RWPE2 (cell line): ENCODE results near the gene KCTD1.

Experiments used
- ATAC-seq: fragments of 200-7000 bp; cut with Tn5 transposase; 3 replicates; pipeline ENCODE4 v1.9.1; 2021; ENCODE audit warnings: low read depth
- DNase-seq: peaks from one replicate; pipeline ENCODE4 v3.0.0-alpha.2; 2020; ENCODE audit warnings: low spot score
- H3K27ac ChIP-seq: fragments of 450-650 bp; 2 replicates; pipeline ENCODE4 v1.5.1; 2017; ENCODE audit warnings: mild to moderate bottlenecking; ENCODE audit not compliant: poor library complexity, severe bottlenecking
- H3K27me3 ChIP-seq: fragments of 250-450 bp; sonication (Bioruptor Pico); 2 replicates; pipeline ENCODE4 v1.5.1; 2021; ENCODE audit warnings: mild to moderate bottlenecking, moderate library complexity; ENCODE audit not compliant: insufficient read depth, poor library complexity, severe bottlenecking
- H3K36me3 ChIP-seq: fragments of 250-450 bp; sonication (Bioruptor Pico); 2 replicates; pipeline ENCODE4 v1.5.1; 2020; ENCODE audit warnings: low read depth, mild to moderate bottlenecking, moderate library complexity
- H3K4me1 ChIP-seq: fragments of 250-450 bp; sonication (Bioruptor Pico); 2 replicates; pipeline ENCODE4 v1.5.1; 2021; ENCODE audit warnings: mild to moderate bottlenecking, moderate library complexity; ENCODE audit not compliant: insufficient read depth, poor library complexity, severe bottlenecking
- H3K4me3 ChIP-seq: fragments of 250-450 bp; sonication (Bioruptor Pico); 2 replicates; pipeline ENCODE4 v1.5.1; 2021; ENCODE audit warnings: mild to moderate bottlenecking, moderate library complexity; ENCODE audit not compliant: severe bottlenecking
- H3K9me3 ChIP-seq: fragments of 250-450 bp; sonication (Bioruptor Pico); 2 replicates; pipeline ENCODE4 v1.5.1; 2021; ENCODE audit warnings: mild to moderate bottlenecking, moderate library complexity; ENCODE audit not compliant: severe bottlenecking
- TF ChIP-seq, protein P1 (sequence below): fragments of 450-650 bp; IDR thresholded peaks from one replicate; pipeline ENCODE4 v1.5.1; 2017; ENCODE audit warnings: mild to moderate bottlenecking, moderate library complexity; ENCODE audit not compliant: poor library complexity, severe bottlenecking

Gene KCTD1

DNA sequence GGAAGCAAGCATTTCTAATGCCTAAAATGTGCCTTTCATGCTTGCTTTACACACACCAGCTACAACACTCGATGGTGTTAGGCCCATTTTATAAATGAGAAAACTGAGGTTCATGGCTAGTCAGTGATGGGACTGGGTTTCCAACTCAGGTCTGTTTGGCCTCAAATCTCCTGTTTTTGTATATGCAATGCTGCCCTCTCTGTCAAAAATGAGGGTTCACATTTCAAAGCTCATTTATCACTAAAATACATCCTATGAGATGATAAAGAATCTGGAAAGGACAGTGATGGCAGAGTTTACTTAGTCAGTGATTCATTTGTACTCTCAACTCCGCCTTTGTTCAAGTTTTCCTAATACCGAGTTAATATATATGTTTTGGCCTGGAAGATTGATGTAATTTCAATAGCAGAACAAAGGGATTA lies 92.3 kb downstream of the KCTD1 start:
- peaks cover 53% of the 10 kb centered on the region for H3K36me3 ChIP-seq
- peak overlapping the region; percentile 85 for H3K27ac ChIP-seq
- no peak for DNase-seq
- H3K4me1 ChIP-seq, result peaks cover 46% of the 10 kb centered on the region
- no peaks in the 10 kb centered on the region for H3K27me3 ChIP-seq
- no peak overlapping the region for H3K4me3 ChIP-seq
- peak; percentile 69 for ATAC-seq
- no peaks in the 10 kb centered on the region for H3K9me3 ChIP-seq
- TF ChIP-seq, protein P1, sequence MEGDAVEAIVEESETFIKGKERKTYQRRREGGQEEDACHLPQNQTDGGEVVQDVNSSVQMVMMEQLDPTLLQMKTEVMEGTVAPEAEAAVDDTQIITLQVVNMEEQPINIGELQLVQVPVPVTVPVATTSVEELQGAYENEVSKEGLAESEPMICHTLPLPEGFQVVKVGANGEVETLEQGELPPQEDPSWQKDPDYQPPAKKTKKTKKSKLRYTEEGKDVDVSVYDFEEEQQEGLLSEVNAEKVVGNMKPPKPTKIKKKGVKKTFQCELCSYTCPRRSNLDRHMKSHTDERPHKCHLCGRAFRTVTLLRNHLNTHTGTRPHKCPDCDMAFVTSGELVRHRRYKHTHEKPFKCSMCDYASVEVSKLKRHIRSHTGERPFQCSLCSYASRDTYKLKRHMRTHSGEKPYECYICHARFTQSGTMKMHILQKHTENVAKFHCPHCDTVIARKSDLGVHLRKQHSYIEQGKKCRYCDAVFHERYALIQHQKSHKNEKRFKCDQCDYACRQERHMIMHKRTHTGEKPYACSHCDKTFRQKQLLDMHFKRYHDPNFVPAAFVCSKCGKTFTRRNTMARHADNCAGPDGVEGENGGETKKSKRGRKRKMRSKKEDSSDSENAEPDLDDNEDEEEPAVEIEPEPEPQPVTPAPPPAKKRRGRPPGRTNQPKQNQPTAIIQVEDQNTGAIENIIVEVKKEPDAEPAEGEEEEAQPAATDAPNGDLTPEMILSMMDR, result peak; percentile 54

DNA sequence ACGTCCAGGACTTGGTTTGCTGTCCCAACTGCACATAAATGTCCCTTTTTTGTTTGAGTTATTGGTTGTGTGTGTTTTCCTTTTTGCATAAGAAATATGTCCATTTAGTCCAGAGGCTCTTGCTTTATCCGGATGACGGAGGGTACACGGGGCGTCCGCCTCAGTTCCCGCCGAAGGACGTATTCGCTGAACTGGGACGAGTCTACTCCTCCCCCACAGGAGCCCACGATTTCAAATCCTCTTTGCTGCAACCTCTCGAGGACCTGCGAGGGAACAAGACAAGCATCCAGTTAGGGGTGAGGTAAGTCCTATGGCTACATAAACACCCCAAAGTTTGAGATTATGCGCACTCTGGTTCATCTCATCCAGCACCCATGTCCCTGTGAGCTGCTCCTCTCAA lies 92.7 kb downstream of the KCTD1 start:
- Histone ChIP-seq H3K36me3 (peaks cover 53% of the 10 kb centered on the region), H3K27ac (peak overlapping the region; percentile 85), H3K4me3 (no peak overlapping the region), H3K27me3 (no peaks in the 10 kb centered on the region), H3K4me1 (peaks cover 41% of the 10 kb centered on the region), H3K9me3 (no peaks in the 10 kb centered on the region)
- DNase-seq (no peak), ATAC-seq (no peak)
- TF ChIP-seq, protein P1, result no peak

DNA sequence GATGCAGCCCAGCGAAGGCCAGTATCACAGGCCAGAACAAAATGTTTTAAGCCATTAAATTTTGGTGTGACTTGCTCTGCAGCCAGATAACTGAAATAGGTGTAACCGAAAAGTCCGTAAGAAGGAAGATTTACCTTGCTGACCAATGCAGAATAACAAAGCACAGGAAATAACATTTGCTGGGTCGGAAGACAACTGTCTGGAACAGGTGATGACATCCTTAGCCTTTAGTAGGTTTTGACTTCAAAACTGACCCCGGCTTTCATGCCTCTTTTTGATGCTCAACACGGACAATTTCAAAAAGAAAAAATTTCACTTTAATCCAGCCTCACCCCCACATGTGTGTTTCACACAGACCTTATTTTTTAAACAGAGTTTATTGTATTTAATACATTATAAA lies 93.7 kb downstream of the KCTD1 start:
- Histone ChIP-seq H3K4me3 (no peak overlapping the region), H3K27me3 (no peaks in the 10 kb centered on the region), H3K9me3 (no peaks in the 10 kb centered on the region), H3K36me3 (peaks cover 45% of the 10 kb centered on the region), H3K27ac (peak overlapping the region; percentile 85), H3K4me1 (peaks cover 34% of the 10 kb centered on the region)
- DNase-seq, result no peak
- ATAC-seq, result no peak
- TF ChIP-seq, protein P1, result no peak

DNA sequence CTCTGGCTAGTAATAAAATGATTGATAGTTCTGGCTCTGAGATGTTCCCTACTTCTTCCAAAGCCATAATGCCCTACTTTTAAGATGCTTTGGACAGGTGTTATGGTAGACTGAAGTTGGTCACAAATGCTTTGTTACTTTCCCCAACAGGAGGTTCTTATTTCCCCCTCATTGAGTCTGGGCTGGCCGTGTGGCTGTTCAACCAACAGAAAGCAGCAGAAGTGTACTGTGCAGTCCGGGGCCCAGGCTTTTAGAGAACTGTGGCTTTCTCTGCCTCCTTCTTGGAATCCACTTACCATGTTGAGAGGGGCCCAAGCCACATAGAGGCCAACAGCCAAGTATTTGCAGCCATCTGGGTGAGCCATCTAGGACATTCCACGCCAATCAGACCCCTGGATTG lies 94.2 kb downstream of the KCTD1 start:
- H3K9me3 ChIP-seq, result no peaks in the 10 kb centered on the region
- H3K4me3 ChIP-seq, result no peak overlapping the region
- TF ChIP-seq, protein P1, result no peak
- no peaks in the 10 kb centered on the region for H3K27me3 ChIP-seq
- DNase-seq (no peak), ATAC-seq (no peak)
- H3K4me1 ChIP-seq, result peaks cover 33% of the 10 kb centered on the region
- H3K27ac ChIP-seq, result peak overlapping the region; percentile 85
- peaks cover 41% of the 10 kb centered on the region for H3K36me3 ChIP-seq

DNA sequence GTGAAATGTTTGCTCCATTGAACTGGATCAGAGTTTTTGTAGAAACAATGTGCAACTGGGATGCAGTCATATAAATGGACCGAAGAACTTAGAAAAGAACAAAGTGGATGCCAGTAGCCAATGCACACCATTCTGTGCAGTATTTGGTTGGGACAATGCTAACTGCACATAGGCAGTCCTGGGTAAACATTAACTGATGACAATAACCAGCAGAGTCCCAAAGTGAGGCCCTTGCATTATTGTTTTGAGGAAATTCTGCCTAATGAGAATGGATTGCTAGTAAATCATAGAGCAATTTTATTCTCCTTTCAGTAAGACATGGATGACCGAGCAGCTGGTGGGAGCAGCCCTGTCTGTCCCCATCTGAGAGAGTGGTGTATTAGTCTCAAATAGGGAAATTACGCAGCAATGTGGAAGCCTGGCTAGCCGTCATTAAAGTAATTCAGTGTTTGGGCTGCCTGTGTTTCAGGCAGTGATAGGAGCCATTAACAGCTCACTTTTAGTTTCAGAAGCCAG lies 94.9 kb downstream of the KCTD1 start:
- Histone ChIP-seq H3K27ac (no peak overlapping the region), H3K9me3 (no peaks in the 10 kb centered on the region), H3K27me3 (no peaks in the 10 kb centered on the region), H3K4me3 (no peak overlapping the region), H3K4me1 (peaks cover 26% of the 10 kb centered on the region), H3K36me3 (peaks cover 33% of the 10 kb centered on the region)
- DNase-seq (no peak), ATAC-seq (no peak)
- TF ChIP-seq, protein P1, result no peak
